Measurements from ENCODE around the gene NUP62CL.
A peak's percentile ranks its signal among the peaks of the same experiment; 100 is the strongest.

The NUP62CL gene

GRCh38 chrX:107146670-107147069 is 59.6 kb downstream of the NUP62CL start:
- no peak for DNase-seq

- DNase-seq = no peak
Measured at GRCh38 chrX:107135965-107136307, 70.3 kb downstream of the NUP62CL start.

- DNase-seq = no peak
Measured at GRCh38 chrX:107135049-107135964, 70.9 kb downstream of the NUP62CL start.

GRCh38 chrX:107123750-107124149 is 82.5 kb downstream of the NUP62CL start:
- DNase-seq = no peak

GRCh38 chrX:107119283-107119682 is 87.0 kb downstream of the NUP62CL start:
- DNase-seq = no peak

- DNase-seq = peak; percentile 88
Measured at GRCh38 chrX:107118322-107119147, 87.7 kb downstream of the NUP62CL start, which contains the start of gene RBM41. RBM41 (minus strand) TSS chrX:107118822; CDS start chrX:107118773, 49 bp downstream.

- peak; percentile 30 for DNase-seq
Measured at GRCh38 chrX:107117993-107118321, 88.3 kb downstream of the NUP62CL start.

GRCh38 chrX:107107459-107107858 is 98.8 kb downstream of the NUP62CL start:
- DNase-seq = no peak

- no peak for DNase-seq
Measured at GRCh38 chrX:107102980-107103379, 103.3 kb downstream of the NUP62CL start.

GRCh38 chrX:107076158-107076557 is 130.1 kb downstream of the NUP62CL start:
- no peak for DNase-seq
